ENCODE measurements around the gene KIF21B.

Gene KIF21B

DNA sequence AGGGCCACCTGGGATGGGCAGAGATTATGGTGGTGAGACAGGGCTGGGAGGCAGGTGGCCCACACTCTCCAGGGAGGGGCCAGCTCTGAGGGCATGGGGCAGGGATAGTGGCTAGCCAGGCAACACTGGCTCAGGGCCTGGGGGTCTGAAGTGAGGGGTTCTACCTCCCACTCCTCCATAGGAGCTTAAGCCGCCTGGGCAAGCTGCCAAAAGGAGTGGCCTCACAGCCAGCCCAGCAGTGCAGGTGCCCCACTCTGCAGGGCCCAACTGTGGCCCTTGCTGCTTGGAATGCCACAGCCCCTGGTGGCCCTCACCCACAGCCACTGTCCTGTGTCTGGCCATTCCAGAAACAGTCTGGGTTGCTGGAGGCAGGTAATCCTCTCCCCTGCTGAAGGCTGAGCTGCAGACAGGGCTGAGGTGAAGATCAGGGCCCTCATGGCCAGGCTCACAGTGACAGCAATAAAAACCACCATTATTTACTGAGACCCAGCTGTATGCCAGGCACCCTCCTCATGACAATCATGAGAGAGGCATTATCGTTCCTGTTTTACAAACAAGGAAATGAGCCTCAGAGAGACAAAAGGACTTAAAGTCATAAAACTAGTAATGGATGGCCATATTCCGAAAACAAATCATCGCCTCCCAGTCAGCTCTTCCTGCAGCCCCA lies 31.0 kb downstream of the KIF21B start:
- no peak for TF ChIP-seq POLR2AphosphoS5 (IDR thresholded peaks at IDR 0.05; ENCODE audit: low read depth, low read length)
- no peak for TF ChIP-seq REST (IDR thresholded peaks at IDR 0.05; ENCODE audit: insufficient read depth in 1 of 2, low read depth in 2 of 2, low read length in 2 of 2)
- TF ChIP-seq SIN3A (IDR thresholded peaks at IDR 0.05; ENCODE audit: borderline replicate concordance, insufficient read depth, low read length) = no peak
- no peak for TF ChIP-seq FOXP2 (optimal IDR thresholded peaks at IDR 0.05; ENCODE audit: borderline replicate concordance, extremely low read depth, extremely low read length, insufficient read depth)
- no peak for TF ChIP-seq TAF1 (IDR thresholded peaks at IDR 0.05; ENCODE audit: borderline replicate concordance, insufficient read depth, low read length)

DNA sequence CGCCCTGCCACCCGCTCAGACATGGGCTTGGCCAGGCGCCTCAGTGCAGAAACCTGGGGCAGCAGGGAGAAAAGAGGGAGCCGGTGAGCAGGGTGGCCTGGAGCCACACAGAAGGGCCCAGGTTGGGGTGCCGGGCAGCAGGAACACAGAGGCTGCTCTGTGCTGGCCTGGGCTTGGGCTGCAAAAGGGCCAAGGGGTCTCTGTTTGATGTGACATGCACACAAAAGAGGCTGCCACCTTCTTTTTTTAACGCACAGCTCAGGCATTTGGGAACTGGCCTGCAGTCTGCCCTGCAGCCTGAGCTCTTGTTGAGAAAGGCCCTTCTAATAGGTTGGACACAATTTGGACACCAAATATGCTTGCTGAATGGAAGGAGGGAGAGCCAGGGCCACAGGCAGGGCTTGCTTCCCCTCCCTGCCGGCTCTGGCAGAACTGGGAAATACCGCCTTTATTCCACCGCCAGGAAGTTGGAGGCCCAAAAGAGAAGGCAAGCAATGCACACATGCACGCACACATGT lies 32.4 kb downstream of the KIF21B start:
- TF ChIP-seq TAF1 (IDR thresholded peaks at IDR 0.05; ENCODE audit: borderline replicate concordance, insufficient read depth, low read length) = no peak
- TF ChIP-seq SIN3A (IDR thresholded peaks at IDR 0.05; ENCODE audit: borderline replicate concordance, insufficient read depth, low read length) = no peak
- TF ChIP-seq POLR2AphosphoS5 (IDR thresholded peaks at IDR 0.05; ENCODE audit: low read depth, low read length) = no peak
- TF ChIP-seq REST (IDR thresholded peaks at IDR 0.05; ENCODE audit: insufficient read depth in 1 of 2, low read depth in 2 of 2, low read length in 2 of 2) = no peak
- no peak for TF ChIP-seq FOXP2 (optimal IDR thresholded peaks at IDR 0.05; ENCODE audit: borderline replicate concordance, extremely low read depth, extremely low read length, insufficient read depth)

- TF ChIP-seq SIN3A (IDR thresholded peaks at IDR 0.05; ENCODE audit: borderline replicate concordance, insufficient read depth, low read length) (no peak), POLR2AphosphoS5 (IDR thresholded peaks at IDR 0.05; ENCODE audit: low read depth, low read length) (no peak), FOXP2 (optimal IDR thresholded peaks at IDR 0.05; ENCODE audit: borderline replicate concordance, extremely low read depth, extremely low read length, insufficient read depth) (no peak), TAF1 (IDR thresholded peaks at IDR 0.05; ENCODE audit: borderline replicate concordance, insufficient read depth, low read length) (no peak), REST (IDR thresholded peaks at IDR 0.05; ENCODE audit: insufficient read depth in 1 of 2, low read depth in 2 of 2, low read length in 2 of 2) (no peak)
Observed at GRCh38 chr1:200990114-200990513, 33.4 kb downstream of the KIF21B start.

- TF ChIP-seq TAF1 (IDR thresholded peaks at IDR 0.05; ENCODE audit: borderline replicate concordance, insufficient read depth, low read length) = no peak
- TF ChIP-seq POLR2AphosphoS5 (IDR thresholded peaks at IDR 0.05; ENCODE audit: low read depth, low read length) = no peak
- TF ChIP-seq REST (IDR thresholded peaks at IDR 0.05; ENCODE audit: insufficient read depth in 1 of 2, low read depth in 2 of 2, low read length in 2 of 2) = no peak
- no peak for TF ChIP-seq SIN3A (IDR thresholded peaks at IDR 0.05; ENCODE audit: borderline replicate concordance, insufficient read depth, low read length)
- no peak for TF ChIP-seq FOXP2 (optimal IDR thresholded peaks at IDR 0.05; ENCODE audit: borderline replicate concordance, extremely low read depth, extremely low read length, insufficient read depth)
Observed at GRCh38 chr1:200989337-200989736, 34.2 kb downstream of the KIF21B start.

Data from PFSK-1 (cell line).